Keratinocyte (primary cell): ENCODE results near the gene LY6G5B.

Experiments
- EZH2 ChIP-seq: IDR thresholded peaks from one replicate; pipeline ENCODE4 v1.6.1; 2012; ENCODE audit warnings: inconsistent platforms, mild to moderate bottlenecking, low read length, moderate library complexity
- TF ChIP-seq, protein P1 (sequence below), 3 experiments: IDR thresholded peaks in 1 of 3; conservative IDR thresholded peaks in 1 of 3; optimal IDR thresholded peaks in 1 of 3; 2 replicates in 2 of 3; 3 replicates in 1 of 3; pipeline versions ENCODE3 to v1.5.1; 2011; ENCODE audit warnings: low read length in 3 of 3, mild to moderate bottlenecking in 3 of 3, moderate library complexity in 2 of 3, control low read depth in 1 of 3, inconsistent platforms in 1 of 3; ENCODE audit not compliant: insufficient read depth in 2 of 3; ENCODE audit errors: extremely low read depth in 1 of 3

GRCh38 chr6:31669676-31670075 is at the start of gene LY6G5B:
- TF ChIP-seq, protein P1, sequence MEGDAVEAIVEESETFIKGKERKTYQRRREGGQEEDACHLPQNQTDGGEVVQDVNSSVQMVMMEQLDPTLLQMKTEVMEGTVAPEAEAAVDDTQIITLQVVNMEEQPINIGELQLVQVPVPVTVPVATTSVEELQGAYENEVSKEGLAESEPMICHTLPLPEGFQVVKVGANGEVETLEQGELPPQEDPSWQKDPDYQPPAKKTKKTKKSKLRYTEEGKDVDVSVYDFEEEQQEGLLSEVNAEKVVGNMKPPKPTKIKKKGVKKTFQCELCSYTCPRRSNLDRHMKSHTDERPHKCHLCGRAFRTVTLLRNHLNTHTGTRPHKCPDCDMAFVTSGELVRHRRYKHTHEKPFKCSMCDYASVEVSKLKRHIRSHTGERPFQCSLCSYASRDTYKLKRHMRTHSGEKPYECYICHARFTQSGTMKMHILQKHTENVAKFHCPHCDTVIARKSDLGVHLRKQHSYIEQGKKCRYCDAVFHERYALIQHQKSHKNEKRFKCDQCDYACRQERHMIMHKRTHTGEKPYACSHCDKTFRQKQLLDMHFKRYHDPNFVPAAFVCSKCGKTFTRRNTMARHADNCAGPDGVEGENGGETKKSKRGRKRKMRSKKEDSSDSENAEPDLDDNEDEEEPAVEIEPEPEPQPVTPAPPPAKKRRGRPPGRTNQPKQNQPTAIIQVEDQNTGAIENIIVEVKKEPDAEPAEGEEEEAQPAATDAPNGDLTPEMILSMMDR (optimal IDR thresholded peaks at IDR 0.05 in 1 of 3, IDR thresholded peaks at IDR 0.05 in 1 of 3, conservative IDR thresholded peaks at IDR 0.05 in 1 of 3; ENCODE audit: extremely low read depth in 1 of 3, insufficient read depth in 2 of 3, low read length in 3 of 3): no peak
- no peak for TF ChIP-seq EZH2
